ENCODE measurements around the gene FNDC3B.

DNA sequence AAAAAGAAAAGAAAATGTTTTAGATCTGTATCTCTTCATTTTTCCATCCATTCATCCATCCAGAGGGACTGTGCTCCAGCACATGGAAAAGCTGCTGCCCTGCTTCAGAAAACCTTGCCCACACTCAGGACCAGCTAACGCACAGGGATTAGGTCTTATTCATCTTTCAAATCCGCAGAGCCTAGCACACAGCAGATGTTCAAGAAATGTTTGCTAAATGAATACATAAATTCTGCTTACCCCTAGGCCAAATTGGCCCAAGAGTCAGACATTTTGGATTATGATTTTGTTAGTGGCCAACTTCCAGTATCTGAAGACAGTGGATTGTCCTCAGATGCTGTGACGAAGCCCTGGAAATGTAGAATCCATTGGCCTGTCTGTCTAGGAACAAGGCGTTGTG is 337.5 kb downstream of the FNDC3B start:
- no peak for TF ChIP-seq GATA2 (IDR thresholded peaks at IDR 0.05; ENCODE audit: low read depth, low read length)
- no peak for TF ChIP-seq GATA3 (IDR thresholded peaks at IDR 0.05; ENCODE audit: low read depth, low read length)
